Mesenchymal stem cell (in vitro differentiated cells and primary cell): ENCODE data around the gene NEK10.
A peak's percentile ranks its signal among the peaks of the same experiment; 100 is the strongest.

ENCODE experiments used
- DNase-seq: peaks from one replicate; pipeline ENCODE4 v3.0.0-alpha.2; 2013
- H2AFZ ChIP-seq: one replicate; pipeline ENCODE4 v1.6.1; 2013; ENCODE audit warnings: low read depth, mild to moderate bottlenecking, control low read depth, inconsistent platforms, low read length, moderate library complexity
- H2AK5ac ChIP-seq: 2 replicates; pipeline ENCODE4 v1.6.1; 2013; ENCODE audit warnings: low read length, moderate library complexity, mild to moderate bottlenecking, inconsistent platforms; ENCODE audit not compliant: severe bottlenecking
- H2BK120ac ChIP-seq: one replicate; pipeline ENCODE4 v1.6.1; 2013; ENCODE audit warnings: low read depth, mild to moderate bottlenecking, inconsistent platforms, low read length, moderate library complexity
- H2BK12ac ChIP-seq, 2 experiments: one replicate each; pipeline ENCODE4 v1.6.1; 2013; ENCODE audit warnings: inconsistent platforms in 2 of 2, low read length in 2 of 2, mild to moderate bottlenecking in 2 of 2, moderate library complexity in 2 of 2, control low read depth in 1 of 2
- H2BK15ac ChIP-seq: one replicate; pipeline ENCODE4 v1.6.1; 2013; ENCODE audit warnings: mild to moderate bottlenecking, low read depth, inconsistent platforms; ENCODE audit not compliant: poor library complexity, severe bottlenecking
- H2BK5ac ChIP-seq: 2 replicates; pipeline ENCODE4 v1.6.1; 2013; ENCODE audit warnings: low read depth, mild to moderate bottlenecking, low read length, control low read depth, inconsistent platforms; ENCODE audit not compliant: poor library complexity, severe bottlenecking
- H3K14ac ChIP-seq, 2 experiments: one replicate each; pipeline ENCODE4 v1.6.1; 2013; ENCODE audit warnings: inconsistent platforms in 2 of 2, low read length in 2 of 2, control low read depth in 1 of 2, mild to moderate bottlenecking in 1 of 2, moderate library complexity in 1 of 2
- H3K18ac ChIP-seq, 2 experiments: one replicate each; pipeline ENCODE4 v1.6.1; 2013; ENCODE audit warnings: inconsistent platforms in 2 of 2, low read length in 2 of 2, control low read depth in 1 of 2, low read depth in 1 of 2, mild to moderate bottlenecking in 1 of 2
- H3K23ac ChIP-seq, 2 experiments: one replicate each; pipeline ENCODE4 v1.6.1; 2013; ENCODE audit warnings: inconsistent platforms in 2 of 2, low read length in 2 of 2, mild to moderate bottlenecking in 2 of 2, moderate library complexity in 2 of 2, control low read depth in 1 of 2
- H3K27ac ChIP-seq: 2 replicates; pipeline ENCODE4 v1.5.1; 2013; ENCODE audit warnings: mild to moderate bottlenecking, moderate library complexity, low read length, control low read depth, inconsistent platforms; ENCODE audit not compliant: poor library complexity, severe bottlenecking
- H3K27me3 ChIP-seq, 2 experiments: 2 replicates each; pipeline versions ENCODE4 v1.6.1 to v1.7.0; 2013; ENCODE audit warnings: low read length in 2 of 2, mild to moderate bottlenecking in 2 of 2, moderate library complexity in 2 of 2, control low read depth in 1 of 2, inconsistent platforms in 1 of 2; ENCODE audit not compliant: control insufficient read depth in 1 of 2, insufficient read depth in 1 of 2
- H3K36me3 ChIP-seq, 2 experiments: 2 replicates each; pipeline versions ENCODE4 v1.6.1 to v1.7.0; 2013; ENCODE audit warnings: low read length in 2 of 2, control low read depth in 1 of 2, inconsistent platforms in 1 of 2, low read depth in 1 of 2, mild to moderate bottlenecking in 1 of 2; ENCODE audit not compliant: insufficient read depth in 2 of 2, control insufficient read depth in 1 of 2
- H3K4ac ChIP-seq, 2 experiments: one replicate each; pipeline ENCODE4 v1.6.1; 2013; ENCODE audit warnings: inconsistent platforms in 2 of 2, low read length in 2 of 2, mild to moderate bottlenecking in 2 of 2, moderate library complexity in 2 of 2, control low read depth in 1 of 2, low read depth in 1 of 2
- H3K4me1 ChIP-seq: 2 replicates; pipeline ENCODE4 v1.6.1; 2013; ENCODE audit warnings: low read depth, low read length, control low read depth; ENCODE audit not compliant: control insufficient read depth, insufficient read depth
- H3K4me2 ChIP-seq: 2 replicates; pipeline ENCODE4 v1.6.1; 2013; ENCODE audit warnings: low read length, mild to moderate bottlenecking, inconsistent platforms; ENCODE audit not compliant: poor library complexity, severe bottlenecking
- H3K4me3 ChIP-seq, 2 experiments: 2 replicates each; pipeline versions ENCODE4 v1.5.1 to v1.7.0; 2013; ENCODE audit warnings: low read length in 2 of 2, mild to moderate bottlenecking in 2 of 2, control low read depth in 1 of 2, low read depth in 1 of 2; ENCODE audit not compliant: insufficient read depth in 1 of 2
- H3K79me1 ChIP-seq: replicated peaks from 2 replicates; pipeline ENCODE4 v1.6.1; 2013; ENCODE audit warnings: mild to moderate bottlenecking, control low read depth, low read length, inconsistent platforms; ENCODE audit not compliant: poor library complexity, severe bottlenecking
- H3K9ac ChIP-seq: 2 replicates; pipeline ENCODE4 v1.7.0; 2013; ENCODE audit warnings: mild to moderate bottlenecking, low read length, moderate library complexity
- H3K9me3 ChIP-seq: 2 replicates; pipeline ENCODE4 v1.7.0; 2013; ENCODE audit warnings: mild to moderate bottlenecking, low read length; ENCODE audit not compliant: control insufficient read depth
- H4K8ac ChIP-seq: one replicate; pipeline ENCODE4 v1.6.1; 2013; ENCODE audit warnings: inconsistent platforms, mild to moderate bottlenecking, low read length, moderate library complexity
- H4K91ac ChIP-seq: one replicate; pipeline ENCODE4 v1.6.1; 2013; ENCODE audit warnings: mild to moderate bottlenecking, low read length, inconsistent platforms
- WGBS: methylation state at CpG from one replicate; pipeline ENCODE4 v1.1.7; 2013; ENCODE audit warnings: mixed read lengths; 5-methylcytosine and 5-hydroxymethylcytosine counted together

Gene NEK10

GRCh38 chr3:27219127-27219845, 149.9 kb downstream of the NEK10 start:
- Histone ChIP-seq H4K8ac (no peak overlapping the region), H3K9ac (no peak overlapping the region), H2AK5ac (no peak overlapping the region), H3K4me3 (no peak overlapping the region), H3K4me1 (no peaks in the 10 kb centered on the region), H3K4me2 (no peak overlapping the region), H3K9me3 (peaks cover 3% of the 10 kb centered on the region), H2BK5ac (no peak overlapping the region), H3K14ac (no peak overlapping the region), H2BK15ac (no peak overlapping the region), H4K91ac (no peak overlapping the region), H3K79me1 (no peaks in the 10 kb centered on the region), H2AFZ (no peak overlapping the region), H2BK120ac (no peak overlapping the region), H3K23ac (no peak overlapping the region), H3K18ac (no peak overlapping the region), H3K27me3 (no peaks in the 10 kb centered on the region), H3K27ac (no peak overlapping the region), H2BK12ac (no peak overlapping the region), H3K36me3 (peaks cover 0 to 34% of the 10 kb centered on the region in 2 experiments), H3K4ac (no peak overlapping the region)
- no peak for DNase-seq
- 94% methylated on average over 1 of the region's 1 CpG for WGBS

- H3K79me1 ChIP-seq, result no peaks in the 10 kb centered on the region
- no peak overlapping the region for H3K4me3 ChIP-seq
- H3K9me3 ChIP-seq, result peaks cover 3% of the 10 kb centered on the region
- no peak overlapping the region for H3K4me2 ChIP-seq
- no peak overlapping the region for H2AK5ac ChIP-seq
- H3K4me1 ChIP-seq, result no peaks in the 10 kb centered on the region
- H2AFZ ChIP-seq, result no peak overlapping the region
- H3K36me3 ChIP-seq, result peaks cover 0 to 44% of the 10 kb centered on the region in 2 experiments
- H3K23ac ChIP-seq, result no peak overlapping the region
- no peak overlapping the region for H3K9ac ChIP-seq
- H4K91ac ChIP-seq, result no peak overlapping the region
- no peak overlapping the region for H3K14ac ChIP-seq
- H2BK120ac ChIP-seq, result no peak overlapping the region
- H3K18ac ChIP-seq, result no peak overlapping the region
- no peaks in the 10 kb centered on the region for H3K27me3 ChIP-seq
- H3K4ac ChIP-seq, result no peak overlapping the region
- H2BK12ac ChIP-seq, result no peak overlapping the region
- no peak overlapping the region for H2BK15ac ChIP-seq
- no peak overlapping the region for H3K27ac ChIP-seq
- WGBS, result 80% methylated on average over 5 of the region's 5 CpGs
- no peak overlapping the region for H4K8ac ChIP-seq
- DNase-seq, result peak; percentile 6
- no peak overlapping the region for H2BK5ac ChIP-seq
Observed at GRCh38 chr3:27216955-27217552, 152.1 kb downstream of the NEK10 start.

GRCh38 chr3:27216295-27216855, 152.8 kb downstream of the NEK10 start:
- Histone ChIP-seq H4K91ac (no peak overlapping the region), H3K27ac (no peak overlapping the region), H3K27me3 (no peaks in the 10 kb centered on the region), H3K14ac (no peak overlapping the region), H2AFZ (no peak overlapping the region), H4K8ac (no peak overlapping the region), H2BK15ac (no peak overlapping the region), H3K9ac (no peak overlapping the region), H2BK12ac (no peak overlapping the region), H3K4me1 (no peaks in the 10 kb centered on the region), H3K79me1 (no peaks in the 10 kb centered on the region), H2AK5ac (no peak overlapping the region), H3K4me3 (no peak overlapping the region), H2BK120ac (no peak overlapping the region), H2BK5ac (no peak overlapping the region), H3K23ac (no peak overlapping the region), H3K18ac (no peak overlapping the region), H3K4ac (no peak overlapping the region), H3K9me3 (peaks cover 3% of the 10 kb centered on the region), H3K36me3 (peaks cover 0 to 45% of the 10 kb centered on the region in 2 experiments), H3K4me2 (no peak overlapping the region)
- WGBS, result 87% methylated on average over 1 of the region's 2 CpGs
- DNase-seq, result no peak

DNA sequence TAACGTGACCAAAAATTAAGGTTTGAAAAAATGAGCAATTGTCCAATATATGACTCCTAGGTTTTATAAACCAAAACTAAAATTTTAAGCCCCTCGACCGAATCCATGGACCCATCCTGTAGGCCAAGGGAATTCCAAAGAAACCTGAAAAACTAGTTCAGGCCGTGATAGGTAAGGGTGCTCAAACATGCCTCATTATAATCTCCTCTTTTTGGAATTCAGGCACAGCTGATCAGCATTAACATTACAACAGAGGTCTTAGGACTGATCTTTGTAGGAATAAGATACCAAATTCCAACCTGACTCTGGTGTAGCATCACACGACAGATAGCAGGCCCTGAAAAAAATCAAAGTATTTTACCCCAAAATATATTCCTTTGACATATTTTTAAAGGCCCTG, 155.7 kb downstream of the NEK10 start:
- Histone ChIP-seq H3K27me3 (no peaks in the 10 kb centered on the region), H3K4me1 (no peaks in the 10 kb centered on the region), H3K9me3 (no peaks in the 10 kb centered on the region), H2BK12ac (no peak overlapping the region), H3K36me3 (peaks cover 0 to 53% of the 10 kb centered on the region in 2 experiments), H3K4me3 (no peak overlapping the region), H3K23ac (no peak overlapping the region), H4K8ac (no peak overlapping the region), H3K9ac (no peak overlapping the region), H2BK5ac (no peak overlapping the region), H2BK120ac (no peak overlapping the region), H3K14ac (no peak overlapping the region), H4K91ac (no peak overlapping the region), H3K4ac (no peak overlapping the region), H3K27ac (no peak overlapping the region), H3K18ac (no peak overlapping the region), H2BK15ac (no peak overlapping the region), H3K79me1 (no peaks in the 10 kb centered on the region), H3K4me2 (no peak overlapping the region), H2AFZ (no peak overlapping the region), H2AK5ac (no peak overlapping the region)
- WGBS, result 75% methylated on average over 4 of the region's 5 CpGs
- no peak for DNase-seq
